HEK293 (cell line): ENCODE measurements around the gene OPCML.

Source experiments
- CTCF ChIP-seq: fragments of 450-650 bp; formaldehyde crosslinking; IDR thresholded peaks from 2 replicates; pipeline ENCODE4 v1.5.1; 2016; ENCODE audit warnings: missing biosample characterization, missing genetic modification characterization
- PRDM1 ChIP-seq: fragments of 450-650 bp; formaldehyde crosslinking; IDR thresholded peaks from 2 replicates; pipeline ENCODE4; 2016; ENCODE audit warnings: missing biosample characterization, missing genetic modification characterization
- PRDM10 ChIP-seq: fragments of 450-650 bp; formaldehyde crosslinking; IDR thresholded peaks from 2 replicates; pipeline ENCODE4 v1.5.1; 2016; ENCODE audit warnings: missing biosample characterization, missing genetic modification characterization
- WT1 ChIP-seq: fragments of 450-650 bp; formaldehyde crosslinking; IDR thresholded peaks from 2 replicates; pipeline ENCODE4 v1.5.1; 2016; ENCODE audit warnings: missing biosample characterization, missing genetic modification characterization
- ZBTB6 ChIP-seq: fragments of 450-650 bp; formaldehyde crosslinking; IDR thresholded peaks from 2 replicates; pipeline ENCODE4 v1.5.1; 2017; ENCODE audit warnings: missing biosample characterization, missing genetic modification characterization
- ZBTB7A ChIP-seq: fragments of 450-650 bp; formaldehyde crosslinking; IDR thresholded peaks from 2 replicates; pipeline ENCODE4 v1.5.1; 2016; ENCODE audit warnings: low read depth, missing biosample characterization, missing genetic modification characterization
- ZFP3 ChIP-seq: fragments of 450-650 bp; formaldehyde crosslinking; IDR thresholded peaks from 2 replicates; pipeline ENCODE4 v1.5.1; 2016; ENCODE audit warnings: low read depth, missing biosample characterization, missing genetic modification characterization
- ZNF280D ChIP-seq: fragments of 450-650 bp; formaldehyde crosslinking; IDR thresholded peaks from 2 replicates; pipeline ENCODE4 v1.5.1; 2016; ENCODE audit warnings: missing biosample characterization, missing genetic modification characterization
- ZNF473 ChIP-seq: fragments of 450-650 bp; formaldehyde crosslinking; IDR thresholded peaks from 2 replicates; pipeline ENCODE4 v1.5.1; 2017; ENCODE audit warnings: missing biosample characterization, missing genetic modification characterization
- TF ChIP-seq, protein P1 (sequence below): fragments of 450-650 bp; formaldehyde crosslinking; IDR thresholded peaks from 2 replicates; pipeline ENCODE4 v1.5.1; 2017; ENCODE audit warnings: missing biosample characterization, missing genetic modification characterization

GRCh38 chr11:132414451-132414850 lies 1117.8 kb downstream of the OPCML start:
- TF ChIP-seq CTCF (tag by site-specific recombination) (no peak), ZNF473 (no peak), PRDM1 (no peak), ZNF280D (tag by site-specific recombination) (no peak), ZBTB7A (tag by site-specific recombination) (no peak), WT1 (tag by site-specific recombination) (no peak), ZBTB6 (tag by site-specific recombination) (no peak), ZFP3 (tag by site-specific recombination) (no peak), PRDM10 (tag by site-specific recombination) (no peak)
- TF ChIP-seq, protein P1, sequence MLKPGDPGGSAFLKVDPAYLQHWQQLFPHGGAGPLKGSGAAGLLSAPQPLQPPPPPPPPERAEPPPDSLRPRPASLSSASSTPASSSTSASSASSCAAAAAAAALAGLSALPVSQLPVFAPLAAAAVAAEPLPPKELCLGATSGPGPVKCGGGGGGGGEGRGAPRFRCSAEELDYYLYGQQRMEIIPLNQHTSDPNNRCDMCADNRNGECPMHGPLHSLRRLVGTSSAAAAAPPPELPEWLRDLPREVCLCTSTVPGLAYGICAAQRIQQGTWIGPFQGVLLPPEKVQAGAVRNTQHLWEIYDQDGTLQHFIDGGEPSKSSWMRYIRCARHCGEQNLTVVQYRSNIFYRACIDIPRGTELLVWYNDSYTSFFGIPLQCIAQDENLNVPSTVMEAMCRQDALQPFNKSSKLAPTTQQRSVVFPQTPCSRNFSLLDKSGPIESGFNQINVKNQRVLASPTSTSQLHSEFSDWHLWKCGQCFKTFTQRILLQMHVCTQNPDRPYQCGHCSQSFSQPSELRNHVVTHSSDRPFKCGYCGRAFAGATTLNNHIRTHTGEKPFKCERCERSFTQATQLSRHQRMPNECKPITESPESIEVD (tag by site-specific recombination): no peak
